Spleen (tissue), 11 donors: Measurements from ENCODE around the gene CCDC93. TPM values are rescaled to one million over a fixed set of nuclear protein-coding genes. Genes with fewer than 3 reads are reported as not detected.
A peak's percentile ranks its signal among the peaks of the same experiment; 100 is the strongest.

ENCODE experiments used
- DNase-seq: peaks from one replicate; pipeline ENCODE4 v3.0.0-alpha.2; 2020
- H3K27ac ChIP-seq, 8 donors: fragments of 200-600 bp; sonication (generic) in 7 of 8; 1 replicate in 4 of 8; 2 replicates in 4 of 8; pipeline versions ENCODE4 v1.5.0 to v1.8.0; 2016 to 2021; ENCODE audit warnings: inconsistent platforms in 4 of 8, mild to moderate bottlenecking in 4 of 8, moderate library complexity in 1 of 8
- H3K27me3 ChIP-seq, 7 donors: fragments of 200-600 bp; sonication (generic) in 6 of 7; replicated peaks in 1 of 7; 1 replicate in 4 of 7; 2 replicates in 3 of 7; pipeline versions ENCODE4 v1.5.0 to v1.8.0; 2016 to 2021; ENCODE audit warnings: inconsistent platforms in 3 of 7, mild to moderate bottlenecking in 1 of 7
- H3K36me3 ChIP-seq, 6 donors: fragments of 200-600 bp; sonication (generic) in 5 of 6; 1 replicate in 4 of 6; 2 replicates in 2 of 6; pipeline versions ENCODE4 v1.5.0 to v1.8.0; 2016 to 2021; ENCODE audit warnings: inconsistent platforms in 2 of 6
- H3K4me1 ChIP-seq, 6 donors: fragments of 200-600 bp; sonication (generic) in 5 of 6; 1 replicate in 3 of 6; 2 replicates in 3 of 6; pipeline versions ENCODE4 v1.5.0 to v1.8.0; 2016 to 2021; ENCODE audit warnings: inconsistent platforms in 3 of 6
- H3K4me3 ChIP-seq, 8 donors: fragments of 200-600 bp; sonication (generic) in 7 of 8; 1 replicate in 4 of 8; 2 replicates in 4 of 8; pipeline versions ENCODE4 v1.5.0 to v1.8.0; 2016 to 2021; ENCODE audit warnings: inconsistent platforms in 4 of 8, mild to moderate bottlenecking in 4 of 8, moderate library complexity in 2 of 8
- H3K9me3 ChIP-seq, 8 donors: fragments of 200-600 bp; sonication (generic) in 7 of 8; 1 replicate in 4 of 8; 2 replicates in 4 of 8; pipeline versions ENCODE4 v1.5.0 to v1.8.0; 2016 to 2021; ENCODE audit warnings: inconsistent platforms in 4 of 8
- POLR2A ChIP-seq, 3 donors: fragments of 450-650 bp; IDR thresholded peaks; one replicate each; pipeline ENCODE4 v1.5.1; 2017; ENCODE audit warnings: antibody characterized with exemption in 3 of 3, mild to moderate bottlenecking in 1 of 3
- POLR2AphosphoS5 ChIP-seq, 3 donors: sonication (generic); formaldehyde crosslinking; IDR thresholded peaks; one replicate each; pipeline ENCODE4 v1.5.1; 2017; ENCODE audit warnings: antibody characterized with exemption in 3 of 3
- WGBS, 5 donors: extraction: QIAGEN DNeasy Blood & Tissue Kit in 3 of 5; methylation state at CpG; one replicate each; pipeline versions ENCODE4 v1.1.5 to v1.1.7; 2013 to 2018; 5-methylcytosine and 5-hydroxymethylcytosine counted together
- intact Hi-C: fragments of 100-400 bp; cut with DNase I; formaldehyde crosslinking; loops from one replicate; pipeline ENCODE4 v1.15.0; 2023; ENCODE audit warnings: low total_unique reads
- polyA plus RNA-seq, 3 donors: library from polyadenylated mRNA; stranded (reverse); fragments of 200-250 nt; gene quantifications; one replicate each; pipeline ENCODE4 v1.2.1, GENCODE V29; 2013
- total RNA-seq, 7 donors: library from RNA; depleted of rRNA in 3 of 7; stranded (reverse); fragments of >200 nt in 3 of 7; fragmentation: NEBNext Ultra II Directional in 4 of 7; extraction: Animal tissue kit (Norgen Biotek cat#: 25700) in 4 of 7; gene quantifications; one replicate each; pipeline versions ENCODE4 v1.1.0 to v1.2.1, GENCODE V29; 2016 to 2021
- TF ChIP-seq, protein P1 (sequence below), 11 experiments: fragments of 200-600 bp in 7 of 11; fragments of 450-650 bp in 4 of 11; sonication (generic) in 4 of 11; IDR thresholded peaks in 8 of 11; conservative IDR thresholded peaks in 3 of 11; 1 replicate in 7 of 11; 2 replicates in 4 of 11; pipeline versions ENCODE4 v1.4.0 to v1.8.0; 2016 to 2021; ENCODE audit warnings: antibody characterized with exemption in 11 of 11, inconsistent platforms in 4 of 11, mild to moderate bottlenecking in 1 of 11
- donor health status: healthy with polysubstance abuse.
- donor health status: DM: no; HTN: no; CAD: no; lungs with moderate emphysema.
- donor health status: DM: no; HTN: no; CAD: no.
- donor health status: Bipolar disorder and iron deficiency.
- donor health status: healthy.
- donor health status: DM: no; HTN: no; CAD: no.
- donor health status: DM: yes; HTN: yes; CAD: no.

The CCDC93 gene
- total and polyA plus RNA-seq, 10 donors, result 4.3 to 80.3 (median 42.4) TPM

DNA sequence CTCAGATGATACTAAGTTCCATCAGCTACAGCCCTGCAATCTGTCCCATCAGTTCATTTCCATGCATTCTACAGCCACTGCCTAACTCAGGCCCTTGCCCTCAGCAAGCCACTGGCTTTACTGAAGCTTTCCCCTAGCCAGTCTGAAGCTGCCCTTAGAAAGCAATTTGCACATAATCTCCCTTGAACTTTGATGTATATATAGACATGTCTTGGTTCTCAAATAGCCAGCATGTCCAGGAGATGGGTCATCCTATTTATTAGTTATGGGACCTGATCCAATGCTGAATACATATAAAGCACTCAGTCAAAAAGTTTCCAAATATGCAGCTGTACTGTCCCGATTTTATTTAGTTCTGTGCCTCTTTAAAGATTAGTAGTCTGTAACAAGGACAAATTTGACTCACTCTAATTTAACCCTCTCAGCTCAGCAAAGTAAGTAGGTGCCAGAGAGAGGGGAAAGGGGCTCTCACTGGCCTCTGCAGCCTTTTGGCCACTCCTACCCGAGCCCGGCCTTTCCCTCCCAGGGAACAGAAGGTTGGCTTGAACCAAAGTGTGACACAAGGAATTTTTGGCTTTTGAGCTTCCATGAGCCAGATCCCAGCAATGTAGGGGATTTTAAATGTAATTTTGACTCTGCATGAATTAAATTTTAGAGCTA is 70.7 kb downstream of the CCDC93 start:
- H3K4me1 ChIP-seq, result peaks cover 0 to 10% (median 0%) of the 10 kb centered on the region in 6 donors
- H3K36me3 ChIP-seq, result peaks cover 0 to 100% (median 98%) of the 10 kb centered on the region in 6 donors
- WGBS, 5 donors, result 63 to 85% (median 83%) methylated on average over 3 of the region's 3 CpGs
- no peak for TF ChIP-seq POLR2AphosphoS5 (IDR thresholded peaks at IDR 0.05)
- no peak for TF ChIP-seq POLR2A (IDR thresholded peaks at IDR 0.05)
- TF ChIP-seq, protein P1, sequence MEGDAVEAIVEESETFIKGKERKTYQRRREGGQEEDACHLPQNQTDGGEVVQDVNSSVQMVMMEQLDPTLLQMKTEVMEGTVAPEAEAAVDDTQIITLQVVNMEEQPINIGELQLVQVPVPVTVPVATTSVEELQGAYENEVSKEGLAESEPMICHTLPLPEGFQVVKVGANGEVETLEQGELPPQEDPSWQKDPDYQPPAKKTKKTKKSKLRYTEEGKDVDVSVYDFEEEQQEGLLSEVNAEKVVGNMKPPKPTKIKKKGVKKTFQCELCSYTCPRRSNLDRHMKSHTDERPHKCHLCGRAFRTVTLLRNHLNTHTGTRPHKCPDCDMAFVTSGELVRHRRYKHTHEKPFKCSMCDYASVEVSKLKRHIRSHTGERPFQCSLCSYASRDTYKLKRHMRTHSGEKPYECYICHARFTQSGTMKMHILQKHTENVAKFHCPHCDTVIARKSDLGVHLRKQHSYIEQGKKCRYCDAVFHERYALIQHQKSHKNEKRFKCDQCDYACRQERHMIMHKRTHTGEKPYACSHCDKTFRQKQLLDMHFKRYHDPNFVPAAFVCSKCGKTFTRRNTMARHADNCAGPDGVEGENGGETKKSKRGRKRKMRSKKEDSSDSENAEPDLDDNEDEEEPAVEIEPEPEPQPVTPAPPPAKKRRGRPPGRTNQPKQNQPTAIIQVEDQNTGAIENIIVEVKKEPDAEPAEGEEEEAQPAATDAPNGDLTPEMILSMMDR (IDR thresholded peaks at IDR 0.05 in 8 of 11, conservative IDR thresholded peaks at IDR 0.05 in 3 of 11), result no peak
- peak overlapping the region in 2 of 8 donors; percentile 37 to 40 for H3K27ac ChIP-seq
- H3K27me3 ChIP-seq, result no peaks in the 10 kb centered on the region
- intact Hi-C loops, result no loop called here
- H3K4me3 ChIP-seq, result no peak overlapping the region
- no peaks in the 10 kb centered on the region for H3K9me3 ChIP-seq
- DNase-seq, result no peak

DNA sequence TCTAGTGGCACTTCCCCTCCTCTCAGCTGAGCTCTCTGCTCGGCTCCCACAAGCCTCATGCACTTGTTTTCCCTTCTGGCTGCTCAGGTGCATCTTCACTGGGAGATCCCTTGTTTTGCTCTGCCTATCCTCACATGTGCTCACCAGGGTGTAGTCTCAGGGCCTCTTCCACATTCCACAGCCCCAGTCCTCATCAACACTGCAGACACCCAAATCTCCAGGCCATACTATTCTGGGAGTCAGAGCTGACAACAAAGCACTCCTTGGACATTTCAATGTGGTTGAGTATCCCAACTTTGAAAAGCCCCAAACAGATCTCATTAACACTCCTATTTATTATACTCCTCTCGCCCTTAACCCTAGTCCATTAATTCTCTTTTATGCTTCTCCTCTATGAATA is 71.3 kb downstream of the CCDC93 start:
- no peak for TF ChIP-seq POLR2A (IDR thresholded peaks at IDR 0.05)
- TF ChIP-seq POLR2AphosphoS5 (IDR thresholded peaks at IDR 0.05), result no peak
- TF ChIP-seq, protein P1 (IDR thresholded peaks at IDR 0.05 in 8 of 11, conservative IDR thresholded peaks at IDR 0.05 in 3 of 11), result no peak
- Histone ChIP-seq H3K27ac (peak overlapping the region in 2 of 8 donors; percentile 37 to 40), H3K4me3 (no peak overlapping the region), H3K9me3 (no peaks in the 10 kb centered on the region), H3K27me3 (no peaks in the 10 kb centered on the region), H3K36me3 (peaks cover 0 to 100% (median 99%) of the 10 kb centered on the region in 6 donors), H3K4me1 (peaks cover 0 to 10% (median 0%) of the 10 kb centered on the region in 6 donors)
- DNase-seq, result no peak
- intact Hi-C loops, result no loop called here
- WGBS, 5 donors, result 83 to 92% (median 87%) methylated on average over 2 of the region's 2 CpGs

DNA sequence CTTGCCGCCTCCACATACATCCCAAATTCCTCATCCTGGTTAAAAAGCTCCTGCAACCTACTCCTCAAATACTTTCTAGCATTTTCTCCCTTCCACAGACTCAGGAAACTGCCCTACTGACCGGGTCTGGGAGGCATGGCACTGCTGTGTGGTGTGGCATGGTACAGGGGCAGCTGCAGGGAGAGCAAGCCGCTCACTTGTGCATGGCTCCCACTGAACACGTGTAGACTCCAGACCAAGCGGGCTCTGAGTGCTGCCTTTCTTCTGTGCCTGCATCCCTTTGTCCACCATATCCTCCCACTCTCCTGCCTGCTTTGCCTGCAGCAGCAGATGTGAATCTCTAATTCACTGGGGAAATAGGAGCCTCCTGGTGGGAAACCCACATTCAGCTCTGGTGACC is 72.2 kb downstream of the CCDC93 start:
- Histone ChIP-seq H3K9me3 (no peaks in the 10 kb centered on the region), H3K27ac (no peak overlapping the region), H3K4me1 (peaks cover 0 to 10% (median 0%) of the 10 kb centered on the region in 6 donors), H3K27me3 (no peaks in the 10 kb centered on the region), H3K4me3 (no peak overlapping the region), H3K36me3 (peaks cover 0 to 100% (median 99%) of the 10 kb centered on the region in 6 donors)
- intact Hi-C loops, result no loop called here
- no peak for DNase-seq
- TF ChIP-seq, protein P1 (IDR thresholded peaks at IDR 0.05 in 8 of 11, conservative IDR thresholded peaks at IDR 0.05 in 3 of 11), result no peak
- TF ChIP-seq POLR2AphosphoS5 (IDR thresholded peaks at IDR 0.05), result peak in 1 of 3 donors; percentile 10
- WGBS, 5 donors, result 86 to 98% (median 94%) methylated on average over 5 of the region's 5 CpGs

DNA sequence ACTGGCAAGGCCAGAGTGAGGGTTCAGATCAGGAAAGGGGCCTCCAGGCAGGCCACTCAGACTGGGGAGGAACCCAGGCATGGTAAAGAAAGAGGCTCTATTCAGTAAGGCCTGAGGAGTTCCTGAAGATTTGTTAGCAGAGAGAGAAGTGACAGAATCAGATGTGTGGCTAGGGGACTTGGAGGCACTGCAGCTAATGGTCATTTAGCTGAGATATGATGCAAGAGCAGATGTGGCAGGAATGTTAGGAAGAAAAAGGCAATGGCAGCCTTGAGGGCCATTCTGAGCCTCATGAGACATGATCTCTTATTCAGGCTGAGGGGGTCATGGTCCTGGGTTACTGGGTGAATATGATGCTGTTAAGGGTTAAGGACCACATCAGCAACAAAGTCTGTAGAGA is 73.4 kb downstream of the CCDC93 start:
- Histone ChIP-seq H3K27ac (no peak overlapping the region), H3K36me3 (peaks cover 0 to 100% (median 99%) of the 10 kb centered on the region in 6 donors), H3K27me3 (no peaks in the 10 kb centered on the region), H3K9me3 (no peaks in the 10 kb centered on the region), H3K4me3 (no peak overlapping the region), H3K4me1 (peaks cover 0 to 10% (median 0%) of the 10 kb centered on the region in 6 donors)
- DNase-seq, result no peak
- intact Hi-C loops, result no loop called here
- TF ChIP-seq POLR2A (IDR thresholded peaks at IDR 0.05), result no peak
- TF ChIP-seq, protein P1 (IDR thresholded peaks at IDR 0.05 in 8 of 11, conservative IDR thresholded peaks at IDR 0.05 in 3 of 11), result no peak
- no peak for TF ChIP-seq POLR2AphosphoS5 (IDR thresholded peaks at IDR 0.05)
